NCI-H2107 treated with DMSO at 0.1 percent for 48 hours (cell line): Measurements from ENCODE around the gene SYT6.

Source experiments
- DNase-seq: peaks from one replicate; lab custom pipeline; 2025; ENCODE audit not compliant: unreplicated experiment; lab: John Stamatoyannopoulos, UW

SYT6 gene, protein sequence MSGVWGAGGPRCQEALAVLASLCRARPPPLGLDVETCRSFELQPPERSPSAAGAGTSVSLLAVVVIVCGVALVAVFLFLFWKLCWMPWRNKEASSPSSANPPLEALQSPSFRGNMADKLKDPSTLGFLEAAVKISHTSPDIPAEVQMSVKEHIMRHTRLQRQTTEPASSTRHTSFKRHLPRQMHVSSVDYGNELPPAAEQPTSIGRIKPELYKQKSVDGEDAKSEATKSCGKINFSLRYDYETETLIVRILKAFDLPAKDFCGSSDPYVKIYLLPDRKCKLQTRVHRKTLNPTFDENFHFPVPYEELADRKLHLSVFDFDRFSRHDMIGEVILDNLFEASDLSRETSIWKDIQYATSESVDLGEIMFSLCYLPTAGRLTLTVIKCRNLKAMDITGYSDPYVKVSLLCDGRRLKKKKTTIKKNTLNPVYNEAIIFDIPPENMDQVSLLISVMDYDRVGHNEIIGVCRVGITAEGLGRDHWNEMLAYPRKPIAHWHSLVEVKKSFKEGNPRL

DNA sequence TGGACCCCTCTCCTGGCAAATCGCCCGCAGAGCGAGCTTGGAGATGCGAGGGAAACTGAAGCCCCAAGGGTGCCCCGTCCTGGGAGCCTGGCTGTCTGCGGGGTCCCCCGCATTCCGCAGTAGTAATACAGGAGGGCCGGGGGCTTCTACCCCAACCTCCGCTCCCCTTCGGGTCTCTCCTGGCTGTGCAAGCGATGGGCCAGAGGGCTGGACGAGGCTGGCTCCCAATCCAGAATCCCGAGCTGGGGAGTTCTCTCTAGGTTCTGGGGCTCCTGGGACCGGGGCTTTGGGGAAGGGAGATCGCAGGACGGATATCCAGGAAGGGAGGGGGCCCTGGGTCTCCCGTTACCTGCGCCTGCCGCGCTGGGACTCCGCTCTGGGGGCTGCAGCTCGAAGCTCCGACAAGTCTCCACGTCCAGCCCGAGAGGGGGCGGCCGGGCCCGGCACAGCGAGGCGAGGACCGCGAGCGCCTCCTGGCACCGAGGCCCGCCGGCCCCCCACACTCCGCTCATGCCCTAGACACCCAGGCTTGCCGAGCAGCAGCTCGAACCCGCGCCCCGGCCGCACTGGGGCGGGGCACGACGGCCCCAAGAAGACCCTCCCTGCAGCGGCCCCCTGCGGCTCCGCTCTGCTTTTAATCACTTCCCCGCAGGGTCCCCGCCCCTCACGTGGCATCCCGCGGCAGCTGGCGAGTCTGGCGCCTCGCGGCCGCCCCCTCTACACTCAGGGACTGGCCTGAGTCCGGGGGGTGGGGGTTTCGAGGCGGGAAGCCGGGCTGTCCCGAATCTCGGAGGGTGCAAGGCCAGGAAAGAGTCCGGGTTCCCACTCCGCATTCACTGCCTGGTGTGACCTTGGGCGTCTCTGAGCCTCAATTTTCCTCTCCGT is at the start of gene SYT6:
Gene SYT6, minus strand, starts transcription at position 609 of the 885 bp plus-strand sequence. Its CDS starts 97 bp downstream, at position 512.
- no peak for DNase-seq

DNA sequence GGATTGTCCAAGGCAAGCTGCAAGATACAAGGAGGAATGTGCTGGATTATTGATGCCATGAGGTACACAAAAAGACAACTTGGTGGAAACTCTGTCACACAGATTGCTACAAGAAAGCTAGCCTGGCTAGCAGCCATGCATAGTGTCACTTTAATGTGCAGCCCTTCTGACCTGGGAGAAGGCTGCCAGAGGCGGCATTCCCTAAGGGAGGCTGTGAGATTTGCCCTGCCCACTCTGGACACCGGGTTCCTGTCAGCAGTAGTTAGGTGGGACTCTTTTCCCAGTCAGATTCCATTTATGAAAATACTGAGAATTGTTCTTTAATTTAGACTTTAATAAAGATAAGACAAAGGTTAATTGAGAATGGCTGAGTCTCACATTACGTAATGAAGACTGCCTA is 47.8 kb upstream of the SYT6 start:
- no peak for DNase-seq

DNA sequence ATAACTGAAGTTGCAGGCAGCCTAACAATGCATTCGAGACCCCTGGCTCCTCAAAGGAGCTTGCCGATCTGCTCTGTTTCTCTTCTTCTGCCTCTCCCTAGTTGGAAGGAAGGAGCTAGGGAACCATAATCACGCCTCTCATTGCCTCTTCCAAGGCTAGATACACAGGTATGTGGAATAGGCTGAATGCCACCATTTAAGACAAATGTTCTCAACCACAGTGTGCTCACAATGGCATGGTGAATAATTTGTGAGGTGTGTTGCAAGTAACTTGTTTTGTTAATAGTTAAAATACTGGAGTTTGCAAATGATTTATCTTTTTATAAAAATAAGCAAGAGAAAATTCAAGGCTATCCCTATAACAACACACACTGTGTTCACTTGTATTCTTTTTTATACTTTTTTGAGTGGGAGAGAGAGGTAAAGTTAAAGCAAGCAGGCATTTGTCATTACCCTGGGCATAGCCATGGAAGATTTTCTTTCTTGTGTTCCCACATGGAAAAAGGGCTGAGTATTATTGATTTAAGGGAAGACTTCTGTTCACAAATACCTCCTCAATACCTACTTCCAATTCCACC is 45.4 kb upstream of the SYT6 start:
- DNase-seq, result no peak

DNA sequence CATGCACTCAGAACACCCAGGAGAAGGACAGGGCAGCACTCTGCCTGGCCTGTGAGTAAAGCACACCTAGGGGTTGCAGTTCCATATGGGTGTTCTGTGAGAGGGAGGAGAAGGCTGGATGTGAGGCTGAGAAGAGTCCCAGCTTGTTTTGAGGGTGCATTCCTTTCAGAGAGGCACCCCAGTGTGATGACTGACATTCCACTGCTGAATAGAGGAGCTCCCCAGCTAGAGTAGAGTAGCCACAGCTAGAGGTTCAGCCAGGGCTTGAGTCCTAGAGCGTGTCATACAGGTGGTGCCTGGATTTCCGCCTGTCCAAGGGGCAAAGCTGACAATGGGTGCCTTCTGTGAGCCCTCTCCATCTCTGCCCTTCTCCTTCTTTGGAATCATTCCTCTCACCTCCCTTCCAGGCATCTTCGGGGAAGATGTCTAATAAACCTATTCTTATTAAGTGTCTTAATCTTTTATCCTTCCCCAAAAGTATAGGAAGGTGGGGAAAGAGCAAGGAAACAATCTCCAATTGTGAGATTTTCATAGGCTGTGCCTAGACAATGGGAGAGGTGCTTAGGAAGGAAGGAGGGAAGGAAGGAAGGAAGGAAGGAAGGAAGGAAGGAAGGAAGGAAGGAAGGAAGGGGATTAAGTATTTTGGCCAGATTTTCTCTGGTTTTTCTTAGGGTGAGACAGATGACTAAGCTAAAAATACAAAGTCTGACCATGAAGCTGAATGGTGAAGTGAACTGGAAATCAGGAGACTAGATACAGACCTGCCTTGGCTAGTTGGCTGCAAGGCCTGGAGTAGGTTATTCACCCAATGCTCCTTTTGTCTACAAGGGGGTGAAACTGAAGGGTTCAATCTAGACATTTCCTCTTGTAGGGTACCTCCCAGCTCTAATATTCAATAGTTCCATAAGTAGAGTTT is 43.6 kb upstream of the SYT6 start:
- DNase-seq, result no peak

DNA sequence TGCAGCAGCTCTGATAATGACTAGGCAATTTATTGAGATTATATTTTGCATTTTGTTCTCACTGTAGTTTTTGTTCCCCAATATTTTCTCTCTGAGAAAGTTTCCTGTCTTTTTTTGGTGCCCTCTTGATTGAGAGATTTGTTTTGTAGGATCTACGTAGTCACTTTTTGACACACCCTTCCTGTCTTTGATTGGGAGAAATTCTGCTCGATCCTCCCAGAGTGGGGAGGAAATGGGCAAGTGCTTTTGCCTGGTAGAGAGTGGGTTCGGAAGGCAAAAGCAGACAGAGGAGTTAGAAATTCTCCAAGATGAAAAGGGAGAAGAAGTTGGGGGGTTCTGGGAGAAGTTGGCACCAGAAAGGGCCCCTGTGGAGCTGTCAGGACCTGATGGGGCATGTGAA is 42.1 kb upstream of the SYT6 start:
- DNase-seq, result no peak

DNA sequence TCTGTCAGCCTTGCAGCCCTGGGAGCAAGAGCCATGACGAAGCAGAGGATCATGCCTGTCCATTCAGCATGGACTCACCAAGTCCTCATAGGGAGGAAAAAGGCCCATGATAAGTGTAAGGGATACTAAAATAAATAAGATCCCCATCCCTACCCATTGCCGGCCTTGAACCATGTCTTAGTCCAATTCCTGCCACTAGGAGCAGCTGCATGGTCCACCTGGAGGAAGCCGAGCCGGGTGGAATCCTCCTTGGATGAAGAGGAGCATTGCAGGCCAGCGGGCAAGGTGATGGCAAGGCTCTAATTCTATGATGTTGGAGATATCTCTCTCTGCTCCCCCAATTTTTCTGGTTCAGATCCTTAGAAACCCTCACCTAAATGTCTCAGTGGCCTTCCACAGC is 38.7 kb upstream of the SYT6 start:
- DNase-seq, result no peak

DNA sequence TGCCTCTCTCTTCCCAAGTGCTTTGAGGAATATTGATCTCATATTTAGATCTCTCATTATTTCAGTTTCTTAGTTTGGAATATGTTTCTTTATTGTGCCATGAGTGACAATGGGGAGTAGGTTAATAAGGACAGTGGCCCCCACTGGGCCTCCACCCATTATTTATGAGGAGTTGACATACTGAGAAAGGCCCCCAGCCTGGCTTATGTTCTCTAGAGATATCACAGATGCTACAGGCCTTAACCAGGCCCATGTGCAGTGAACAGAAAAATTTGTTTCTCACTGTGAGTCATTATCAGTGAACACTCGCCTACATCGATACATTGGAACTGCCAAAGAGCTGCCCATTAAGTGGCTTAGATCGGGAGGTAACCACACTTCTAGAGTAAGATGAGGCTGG is 35.7 kb upstream of the SYT6 start:
- no peak for DNase-seq

DNA sequence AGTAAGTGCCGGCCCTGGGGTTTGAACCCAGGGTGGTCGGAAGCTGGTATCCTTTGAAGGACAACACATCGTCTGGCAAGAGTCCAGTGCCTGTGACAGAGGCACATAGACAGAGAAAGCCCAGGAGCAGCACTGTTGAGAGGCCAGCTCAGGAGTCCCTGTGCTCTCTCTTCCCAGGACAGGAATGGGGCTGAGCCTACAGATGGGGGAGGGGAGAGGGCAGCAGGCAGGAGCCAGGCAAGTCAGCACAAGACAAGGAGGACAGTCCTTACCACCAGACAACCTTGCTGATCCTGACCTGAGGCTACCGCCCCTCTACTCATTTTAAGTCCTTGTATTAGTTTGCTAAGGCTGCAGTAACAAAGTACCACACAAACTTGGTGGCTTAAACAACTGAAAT is 27.7 kb upstream of the SYT6 start:
- no peak for DNase-seq

DNA sequence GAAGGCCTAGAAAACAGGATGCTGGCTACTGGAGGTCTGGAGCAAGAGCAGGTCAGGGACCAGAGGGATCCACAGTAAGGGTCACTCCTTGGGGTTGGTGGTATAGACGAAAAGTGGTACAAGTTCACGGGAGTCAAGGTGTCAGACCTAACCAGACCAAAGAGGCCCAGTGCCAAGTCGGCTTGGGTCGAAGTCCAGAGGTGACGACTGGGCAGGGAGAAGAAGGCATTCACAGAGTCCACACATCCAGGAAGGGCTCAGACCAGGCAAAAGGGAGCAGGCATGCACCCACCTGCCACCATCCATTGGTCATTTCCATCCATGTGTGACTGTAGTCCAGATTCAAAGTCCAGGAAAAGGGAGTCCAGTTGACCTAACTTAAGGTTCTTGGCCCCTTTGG is 27.1 kb upstream of the SYT6 start:
- no peak for DNase-seq

DNA sequence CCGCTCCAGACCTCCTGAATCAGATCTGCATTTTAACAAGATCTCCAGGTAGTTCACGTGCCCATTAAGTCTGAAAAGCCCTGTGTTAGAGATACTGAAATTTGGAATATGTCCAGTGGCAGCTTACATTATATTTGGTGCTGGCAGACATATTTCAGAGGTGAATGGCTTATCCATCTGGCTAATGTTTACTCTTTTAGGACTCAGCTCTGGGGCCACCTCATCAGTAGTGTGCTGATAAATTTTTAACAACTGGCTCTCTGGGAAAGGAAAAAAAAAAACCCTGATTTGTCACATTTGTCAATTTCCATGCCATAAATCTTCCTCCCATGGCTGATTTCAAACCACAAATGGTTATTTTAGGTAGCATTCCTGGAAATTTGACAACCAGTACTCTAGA is 25.3 kb upstream of the SYT6 start:
- no peak for DNase-seq

DNA sequence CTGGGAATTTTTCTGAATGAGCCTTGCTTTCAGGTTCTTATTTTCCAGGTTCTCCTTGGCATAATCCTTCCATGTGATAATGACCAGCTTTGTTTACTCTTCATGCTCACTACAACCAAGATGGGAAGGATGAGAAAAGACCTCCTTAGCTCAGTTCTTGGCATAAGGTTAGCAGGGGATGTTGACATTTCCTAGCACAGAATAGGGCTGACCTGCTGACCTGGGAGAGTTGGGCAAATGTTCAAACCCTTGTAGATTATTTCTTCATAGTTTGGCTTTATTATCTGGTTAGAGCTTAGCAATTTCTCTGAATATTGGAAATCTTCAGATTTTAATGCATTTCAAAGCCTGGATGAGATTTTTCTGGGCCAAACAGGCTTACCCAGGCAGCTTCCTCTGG is 23.6 kb upstream of the SYT6 start:
- DNase-seq, result no peak

DNA sequence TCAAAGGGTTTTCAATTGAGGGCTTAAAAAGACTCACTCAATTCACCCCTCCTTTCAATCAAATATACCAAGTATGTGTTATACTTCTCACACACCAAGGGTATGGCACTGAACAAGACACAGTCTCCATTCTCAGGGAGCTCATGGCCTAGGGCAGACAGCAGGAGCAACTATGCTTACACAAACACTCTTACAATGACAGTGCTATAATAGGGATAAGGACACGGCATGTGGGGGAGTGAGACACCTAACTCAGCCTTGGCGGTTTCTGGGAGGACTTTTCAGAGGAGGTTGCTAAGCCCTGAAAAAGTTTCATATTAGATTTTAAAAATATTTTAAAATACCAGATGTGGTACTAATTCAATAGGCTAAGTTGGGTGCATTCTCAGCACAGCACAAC is 22.7 kb upstream of the SYT6 start:
- no peak for DNase-seq

DNA sequence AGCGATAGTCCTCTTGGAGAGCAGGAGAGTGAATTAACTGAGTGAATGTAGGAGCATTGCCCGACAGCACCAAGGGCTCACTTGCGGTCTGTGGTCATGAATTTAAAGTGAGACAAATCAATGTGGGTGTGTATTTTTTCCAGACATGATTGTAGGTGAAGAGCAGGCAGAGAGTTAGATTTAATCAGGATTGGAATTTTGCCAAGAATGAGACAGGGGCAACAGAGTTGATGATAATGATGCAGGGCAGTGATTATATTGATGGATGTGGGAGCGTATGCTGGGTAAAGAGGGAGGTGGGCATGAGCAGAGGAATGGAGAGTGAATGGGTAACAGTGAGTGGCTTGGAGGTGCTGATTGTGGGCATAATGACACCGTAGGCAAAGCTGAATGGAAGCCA is 20.0 kb upstream of the SYT6 start:
- peak; percentile 24 for DNase-seq

DNA sequence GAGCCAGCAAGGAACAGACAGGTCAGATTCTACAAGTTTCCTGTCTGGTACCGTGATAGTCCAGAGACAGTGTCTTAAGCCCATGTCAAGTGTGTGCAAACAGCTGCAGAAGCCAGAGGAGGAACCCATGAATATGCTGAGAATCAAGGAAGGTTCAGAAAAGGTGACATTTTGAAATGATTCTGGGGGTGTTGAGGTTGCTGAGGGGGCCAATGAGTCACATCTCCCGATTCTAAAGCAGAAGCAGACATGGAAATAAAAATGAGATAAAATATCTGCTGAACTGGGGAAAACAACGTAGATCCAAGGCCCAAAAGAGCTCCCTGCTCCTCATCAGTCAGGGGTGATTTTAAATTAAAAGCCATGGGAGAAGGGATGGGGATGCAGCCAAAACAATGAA is 15.8 kb upstream of the SYT6 start:
- DNase-seq, result no peak

DNA sequence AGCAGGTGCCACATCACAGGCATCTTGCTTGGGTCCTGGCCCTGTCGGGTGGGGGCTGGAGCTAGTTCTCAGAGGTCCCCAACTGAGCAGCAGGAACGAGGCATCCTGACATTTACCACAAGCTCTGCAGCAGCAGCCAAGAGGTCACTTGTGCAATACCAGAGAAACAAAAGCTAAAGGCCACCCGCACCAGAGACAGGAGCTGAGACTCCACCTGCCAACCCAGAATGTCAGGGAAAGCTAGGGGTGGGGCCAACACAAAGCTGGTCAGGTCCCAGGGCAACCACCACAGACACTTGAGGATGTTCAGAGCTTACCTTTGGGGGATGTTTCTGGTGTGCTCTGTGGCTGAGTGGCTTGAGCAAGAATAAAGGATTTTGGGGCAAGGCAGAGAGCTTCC is 13.6 kb upstream of the SYT6 start:
- DNase-seq, result no peak

DNA sequence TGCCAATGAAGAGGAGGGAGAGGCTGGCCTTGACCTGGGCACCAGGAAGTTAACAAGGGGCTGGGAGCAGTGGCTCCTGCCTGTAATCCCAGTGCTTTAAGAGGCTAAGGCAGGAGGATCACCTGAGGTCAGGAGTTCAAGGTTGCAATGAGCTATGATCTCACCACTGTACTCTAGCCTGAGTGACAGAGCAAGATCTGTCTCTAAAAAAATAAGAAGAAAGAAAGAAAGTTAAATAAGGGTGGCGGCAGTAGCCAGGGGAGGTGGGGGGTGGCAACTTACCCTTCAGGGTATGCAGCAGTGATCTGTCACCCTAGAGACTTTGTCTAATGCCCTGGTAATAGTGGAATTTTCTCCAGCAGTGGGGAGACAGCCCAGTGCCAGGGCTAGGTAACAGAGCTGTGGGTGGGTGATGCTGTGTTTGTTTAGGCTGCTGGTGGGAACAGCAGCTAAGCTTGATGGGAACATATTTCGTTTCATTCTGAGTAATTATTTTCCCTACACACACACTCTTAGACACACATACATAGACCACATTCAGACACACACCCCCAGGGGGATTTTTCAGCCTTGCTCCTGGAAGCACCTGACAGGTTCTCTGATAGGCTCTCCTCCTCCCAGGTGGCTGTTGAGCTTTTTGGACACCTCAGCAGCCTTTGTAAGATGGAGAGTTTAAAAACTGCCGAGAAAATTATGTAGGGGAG is 11.3 kb upstream of the SYT6 start:
- no peak for DNase-seq

DNA sequence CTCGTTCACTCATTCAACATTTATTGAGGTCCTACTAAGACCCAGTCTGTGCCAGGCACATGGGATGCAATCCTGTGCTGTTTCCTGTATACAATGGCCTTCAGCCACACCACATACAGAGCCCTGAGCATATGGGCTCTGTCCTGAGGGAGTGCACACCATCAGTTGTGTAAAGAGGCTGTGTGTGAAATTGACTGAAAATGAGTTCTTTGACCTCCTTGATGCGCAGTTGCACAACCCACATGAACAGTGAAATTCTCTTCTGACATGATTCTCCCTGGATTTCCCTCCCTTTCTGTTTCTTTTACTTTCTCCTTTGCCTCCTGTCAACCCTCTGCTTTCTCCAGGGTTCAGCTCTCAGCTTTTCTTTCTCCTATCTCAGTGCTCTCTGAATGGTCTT is 6.3 kb upstream of the SYT6 start:
- no peak for DNase-seq

DNA sequence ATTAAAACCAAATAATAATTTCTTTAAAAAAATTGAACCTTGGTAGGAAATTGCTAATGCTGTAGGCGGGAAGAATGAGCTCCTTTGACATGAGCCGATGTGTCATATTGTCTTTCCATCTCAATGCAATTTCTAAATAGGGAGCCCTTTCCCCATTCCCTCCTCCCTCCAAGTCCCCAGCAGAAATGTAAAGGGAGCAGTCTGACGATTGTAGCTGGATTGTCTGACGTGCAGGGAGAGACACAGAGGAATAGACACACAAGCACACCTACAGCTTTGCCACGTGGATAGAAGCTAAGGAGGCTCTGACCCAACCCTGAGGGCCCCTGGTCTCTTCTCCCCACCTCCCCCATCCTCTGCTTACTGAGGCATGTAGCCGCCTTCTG is 3.6 kb upstream of the SYT6 start:
- DNase-seq, result no peak

DNA sequence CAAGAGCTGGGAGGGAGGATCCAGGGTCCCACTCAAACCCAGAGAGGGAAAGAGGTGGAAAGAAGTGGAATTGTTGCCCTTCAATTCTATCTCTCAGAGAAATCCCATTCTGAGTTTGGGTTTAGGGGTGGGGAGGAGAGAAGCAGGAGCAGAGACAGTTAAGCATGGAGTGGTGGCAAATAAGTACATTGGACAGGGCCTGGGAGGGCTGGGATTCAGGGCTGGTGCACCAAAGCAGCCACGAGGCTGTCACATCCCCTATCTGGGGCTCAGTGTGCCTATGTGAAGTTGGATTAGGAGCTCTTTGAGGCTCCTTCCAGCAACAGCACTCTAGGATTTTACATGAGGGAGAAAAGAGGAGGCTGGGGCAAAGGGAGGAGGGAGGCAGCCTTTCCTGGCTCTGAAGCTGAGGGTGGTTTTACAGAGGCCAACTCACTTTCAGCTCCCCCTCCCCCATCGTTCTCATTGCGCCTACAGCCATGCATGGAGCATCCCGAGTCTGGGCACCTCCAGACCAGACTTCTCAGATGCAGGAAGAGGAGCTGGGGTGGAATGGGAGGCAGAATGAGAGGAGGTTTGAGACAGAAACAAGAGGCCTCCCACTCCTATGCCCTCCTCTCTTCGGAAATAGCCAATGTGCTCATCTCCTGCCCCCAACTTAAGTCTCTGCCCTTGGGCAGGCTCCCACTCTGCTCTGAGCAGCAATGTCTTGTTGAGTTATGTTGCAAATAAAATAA is 3.0 kb upstream of the SYT6 start:
- no peak for DNase-seq
